ENCODE measurements around the gene CHST13. TPM values are rescaled to one million over a fixed set of nuclear protein-coding genes. Genes with fewer than 3 reads are reported as not detected.

Gene CHST13
- total RNA-seq, 1 experiment from 2014 or later = 0.91 TPM

- no peak overlapping the region for H3K4me2 ChIP-seq (ENCODE audit: low read length)
- ChIA-PET POLR2A (no interaction called here), CTCF (no interaction called here), RAD21 (ENCODE audit: low non-redundant PET in 1 of 2, low total read pairs in 2 of 2, uncharacterized antibody in 2 of 2, unreplicated experiment in 2 of 2) (no interaction called here)
- TF ChIP-seq MAX (IDR thresholded peaks at IDR 0.05) (no peak), JUND (IDR thresholded peaks at IDR 0.05) (no peak), EZH2phosphoT487 (IDR thresholded peaks at IDR 0.05; ENCODE audit: borderline replicate concordance) (no peak), YY1 (IDR thresholded peaks at IDR 0.05; ENCODE audit: extremely low read depth, insufficient replicate concordance, low read depth, low read length) (no peak), ZBTB33 (IDR thresholded peaks at IDR 0.05; ENCODE audit: extremely low read depth, insufficient replicate concordance, low read length) (no peak), EZH2 (IDR thresholded peaks at IDR 0.05) (no peak), CEBPB (IDR thresholded peaks at IDR 0.05; ENCODE audit: low read depth) (no peak), ELF1 (IDR thresholded peaks at IDR 0.05; ENCODE audit: borderline replicate concordance, low read depth) (no peak), TCF7L2 (IDR thresholded peaks at IDR 0.05; ENCODE audit: borderline replicate concordance, extremely low read depth, insufficient read depth, insufficient read length) (no peak), EGR1 (IDR thresholded peaks at IDR 0.05; ENCODE audit: low read depth) (no peak), REST (IDR thresholded peaks at IDR 0.05; ENCODE audit: low read depth) (no peak), SIN3A (IDR thresholded peaks at IDR 0.05; ENCODE audit: low read depth) (no peak), RAD21 (IDR thresholded peaks at IDR 0.05; ENCODE audit: low read depth) (no peak), ZFX (IDR thresholded peaks at IDR 0.05) (no peak), ZNF274 (IDR thresholded peaks at IDR 0.05; ENCODE audit: low read depth, low read length) (no peak)
- TF ChIP-seq, protein P1, sequence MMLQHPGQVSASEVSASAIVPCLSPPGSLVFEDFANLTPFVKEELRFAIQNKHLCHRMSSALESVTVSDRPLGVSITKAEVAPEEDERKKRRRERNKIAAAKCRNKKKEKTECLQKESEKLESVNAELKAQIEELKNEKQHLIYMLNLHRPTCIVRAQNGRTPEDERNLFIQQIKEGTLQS (IDR thresholded peaks at IDR 0.05) = no peak
- TF ChIP-seq, protein P2, sequence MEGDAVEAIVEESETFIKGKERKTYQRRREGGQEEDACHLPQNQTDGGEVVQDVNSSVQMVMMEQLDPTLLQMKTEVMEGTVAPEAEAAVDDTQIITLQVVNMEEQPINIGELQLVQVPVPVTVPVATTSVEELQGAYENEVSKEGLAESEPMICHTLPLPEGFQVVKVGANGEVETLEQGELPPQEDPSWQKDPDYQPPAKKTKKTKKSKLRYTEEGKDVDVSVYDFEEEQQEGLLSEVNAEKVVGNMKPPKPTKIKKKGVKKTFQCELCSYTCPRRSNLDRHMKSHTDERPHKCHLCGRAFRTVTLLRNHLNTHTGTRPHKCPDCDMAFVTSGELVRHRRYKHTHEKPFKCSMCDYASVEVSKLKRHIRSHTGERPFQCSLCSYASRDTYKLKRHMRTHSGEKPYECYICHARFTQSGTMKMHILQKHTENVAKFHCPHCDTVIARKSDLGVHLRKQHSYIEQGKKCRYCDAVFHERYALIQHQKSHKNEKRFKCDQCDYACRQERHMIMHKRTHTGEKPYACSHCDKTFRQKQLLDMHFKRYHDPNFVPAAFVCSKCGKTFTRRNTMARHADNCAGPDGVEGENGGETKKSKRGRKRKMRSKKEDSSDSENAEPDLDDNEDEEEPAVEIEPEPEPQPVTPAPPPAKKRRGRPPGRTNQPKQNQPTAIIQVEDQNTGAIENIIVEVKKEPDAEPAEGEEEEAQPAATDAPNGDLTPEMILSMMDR (IDR thresholded peaks at IDR 0.05 in 2 of 3, conservative IDR thresholded peaks at IDR 0.05 in 1 of 3; ENCODE audit: borderline replicate concordance in 1 of 3, insufficient read depth in 1 of 3, low read depth in 2 of 3, low read length in 2 of 3) = no peak
- DNase-seq (ENCODE audit: low read depth, low spot score) = no peak
- no peak overlapping the region for H3K27ac ChIP-seq (ENCODE audit: low read depth, low read length)
- no peaks in the 10 kb centered on the region for H3K36me3 ChIP-seq (ENCODE audit: control insufficient read depth in 1 of 2, insufficient read depth in 2 of 2, low read length in 2 of 2)
- intact Hi-C loops (cut with micrococcal nuclease) = no loop called here
- BruUV-seq (replicated peaks) = no TSS peak
- no peaks in the 10 kb centered on the region for H3K9me3 ChIP-seq (ENCODE audit: control insufficient read depth in 1 of 2, insufficient read depth in 1 of 2, low read depth in 1 of 2, low read length in 2 of 2)
- ATAC-seq = no peak
- peaks cover 2% of the 10 kb centered on the region; the same call in 1 of the 2 replicates for H3K27me3 ChIP-seq (ENCODE audit: insufficient read depth, low read length)
- no peaks in the 10 kb centered on the region for H3K9me2 ChIP-seq (ENCODE audit: insufficient read depth)
- no peak overlapping the region for H2AFZ ChIP-seq (ENCODE audit: low read depth, low read length, poor library complexity, severe bottlenecking)
- no peaks in the 10 kb centered on the region for H4K20me1 ChIP-seq (ENCODE audit: insufficient read depth)
- H3K9ac ChIP-seq (ENCODE audit: low read length) = no peak overlapping the region
- no peaks in the 10 kb centered on the region for H3K79me2 ChIP-seq (ENCODE audit: insufficient read depth, low read length)
- H3K4me1 ChIP-seq (ENCODE audit: control insufficient read depth in 1 of 2, insufficient read depth in 2 of 2, low read length in 2 of 2) = peaks cover 15 to 18% of the 10 kb centered on the region in 2 experiments; a peak in 3 of 4 replicates
- H3K4me3 ChIP-seq (replicated peaks in 1 of 2; ENCODE audit: low read depth in 1 of 2, low read length in 2 of 2) = no peak overlapping the region
Observed at GRCh38 chr3:126543457-126544061, 19.6 kb downstream of the CHST13 start.

Measured in HCT116 (cell line).